ENCODE data around the gene XXYLT1.
"Not testable (repeated sequence)": the region's sequence is repeated elsewhere in the genome, so short reads cannot be mapped to it uniquely, and the experiment has no call there.

XXYLT1 gene

DNA sequence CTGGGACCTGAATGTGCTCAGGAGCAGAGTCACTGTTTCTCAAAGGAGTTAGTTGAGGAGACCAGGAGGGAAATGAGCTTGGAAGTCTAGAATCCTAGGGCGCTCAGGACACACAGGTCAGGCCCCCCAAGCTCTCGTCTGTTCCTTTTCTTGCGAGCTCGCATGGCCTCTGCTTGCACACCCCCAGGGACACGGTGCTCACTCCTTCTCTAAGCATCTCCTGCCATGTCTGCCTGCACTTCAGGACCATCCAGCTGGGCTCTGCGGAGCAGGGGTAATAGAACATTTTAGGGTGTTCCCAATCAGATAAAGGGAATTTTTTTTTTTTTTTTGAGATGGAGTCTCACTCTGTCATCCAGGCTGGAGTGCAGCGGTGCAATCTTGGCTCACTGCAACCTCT lies 213.2 kb downstream of the XXYLT1 start:
- no peak overlapping the region for H3K4me3 ChIP-seq (replicated peaks; ENCODE audit: low read depth, low read length)
- no peak for DNase-seq (ENCODE audit: extremely low read depth, low read depth)
- TF ChIP-seq, protein P1, sequence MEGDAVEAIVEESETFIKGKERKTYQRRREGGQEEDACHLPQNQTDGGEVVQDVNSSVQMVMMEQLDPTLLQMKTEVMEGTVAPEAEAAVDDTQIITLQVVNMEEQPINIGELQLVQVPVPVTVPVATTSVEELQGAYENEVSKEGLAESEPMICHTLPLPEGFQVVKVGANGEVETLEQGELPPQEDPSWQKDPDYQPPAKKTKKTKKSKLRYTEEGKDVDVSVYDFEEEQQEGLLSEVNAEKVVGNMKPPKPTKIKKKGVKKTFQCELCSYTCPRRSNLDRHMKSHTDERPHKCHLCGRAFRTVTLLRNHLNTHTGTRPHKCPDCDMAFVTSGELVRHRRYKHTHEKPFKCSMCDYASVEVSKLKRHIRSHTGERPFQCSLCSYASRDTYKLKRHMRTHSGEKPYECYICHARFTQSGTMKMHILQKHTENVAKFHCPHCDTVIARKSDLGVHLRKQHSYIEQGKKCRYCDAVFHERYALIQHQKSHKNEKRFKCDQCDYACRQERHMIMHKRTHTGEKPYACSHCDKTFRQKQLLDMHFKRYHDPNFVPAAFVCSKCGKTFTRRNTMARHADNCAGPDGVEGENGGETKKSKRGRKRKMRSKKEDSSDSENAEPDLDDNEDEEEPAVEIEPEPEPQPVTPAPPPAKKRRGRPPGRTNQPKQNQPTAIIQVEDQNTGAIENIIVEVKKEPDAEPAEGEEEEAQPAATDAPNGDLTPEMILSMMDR (IDR thresholded peaks at IDR 0.05; ENCODE audit: low read depth, low read length, missing control alignments): no peak

DNA sequence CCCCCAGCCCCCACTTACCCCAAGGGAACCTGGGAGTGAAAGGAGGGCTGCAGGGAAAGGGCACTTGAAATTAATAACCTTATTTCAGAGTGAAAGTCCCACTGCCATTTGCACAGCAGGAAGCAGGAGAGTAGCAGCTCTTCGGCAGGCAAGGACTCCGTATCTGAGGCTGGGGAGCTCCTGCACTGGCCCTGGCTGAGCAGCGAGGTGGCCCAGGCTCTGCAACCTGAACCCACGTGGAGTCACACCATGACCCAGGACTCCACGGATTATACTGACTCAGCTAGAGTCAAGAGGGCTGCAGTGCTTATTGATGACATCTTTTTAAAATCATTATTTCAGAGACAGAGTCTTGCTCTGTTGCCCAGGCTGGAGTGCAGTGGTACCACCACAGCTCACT lies 214.5 kb downstream of the XXYLT1 start:
- TF ChIP-seq, protein P1 (IDR thresholded peaks at IDR 0.05; ENCODE audit: low read depth, low read length, missing control alignments): no peak
- no peak overlapping the region for H3K4me3 ChIP-seq (replicated peaks; ENCODE audit: low read depth, low read length)
- DNase-seq (ENCODE audit: extremely low read depth, low read depth): no peak

DNA sequence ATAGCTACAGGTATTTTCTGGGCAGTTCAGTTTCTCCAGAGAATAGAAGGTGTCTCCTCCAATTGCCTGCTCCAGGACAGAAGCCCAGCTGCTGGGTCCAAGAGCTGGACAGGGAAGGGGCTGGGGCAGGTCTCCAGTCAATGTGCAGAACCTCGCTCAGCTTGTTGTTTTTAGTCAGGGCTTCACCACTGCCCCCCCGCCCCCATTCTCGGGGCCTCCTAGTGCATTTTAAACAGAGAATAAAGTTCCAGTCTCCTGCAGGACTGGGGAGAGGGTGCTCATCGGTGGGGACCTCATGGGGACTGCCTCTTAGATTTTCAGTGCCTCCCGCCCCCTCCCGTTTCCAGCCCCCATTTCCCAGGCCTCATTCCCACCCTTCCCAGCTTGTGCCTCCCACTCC lies 216.6 kb downstream of the XXYLT1 start:
- H3K4me3 ChIP-seq (replicated peaks; ENCODE audit: low read depth, low read length): no peak overlapping the region
- TF ChIP-seq, protein P1 (IDR thresholded peaks at IDR 0.05; ENCODE audit: low read depth, low read length, missing control alignments): no peak
- no peak for DNase-seq (ENCODE audit: extremely low read depth, low read depth)

DNA sequence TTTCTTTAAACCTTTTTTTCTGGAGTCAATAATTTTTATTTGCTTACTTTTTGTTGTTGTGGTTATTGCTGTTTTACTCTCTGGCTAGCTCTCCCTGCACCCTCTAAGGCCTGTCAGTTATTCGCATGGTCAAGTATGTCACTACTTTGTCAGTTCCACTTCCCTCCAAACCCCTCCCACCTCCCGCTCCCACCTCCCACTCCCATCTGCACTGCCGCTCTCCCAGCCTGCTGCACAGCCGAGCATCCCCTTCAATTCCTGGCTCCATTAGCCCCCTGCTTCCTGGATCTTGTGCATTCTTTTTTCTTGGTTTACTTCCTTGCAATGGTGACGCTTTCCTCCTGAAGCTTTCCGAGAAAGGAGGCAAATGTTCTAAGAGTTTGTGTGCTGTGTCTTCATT lies 218.0 kb downstream of the XXYLT1 start:
- no peak overlapping the region for H3K4me3 ChIP-seq (replicated peaks; ENCODE audit: low read depth, low read length)
- DNase-seq (ENCODE audit: extremely low read depth, low read depth): no peak
- TF ChIP-seq, protein P1 (IDR thresholded peaks at IDR 0.05; ENCODE audit: low read depth, low read length, missing control alignments): no peak

DNA sequence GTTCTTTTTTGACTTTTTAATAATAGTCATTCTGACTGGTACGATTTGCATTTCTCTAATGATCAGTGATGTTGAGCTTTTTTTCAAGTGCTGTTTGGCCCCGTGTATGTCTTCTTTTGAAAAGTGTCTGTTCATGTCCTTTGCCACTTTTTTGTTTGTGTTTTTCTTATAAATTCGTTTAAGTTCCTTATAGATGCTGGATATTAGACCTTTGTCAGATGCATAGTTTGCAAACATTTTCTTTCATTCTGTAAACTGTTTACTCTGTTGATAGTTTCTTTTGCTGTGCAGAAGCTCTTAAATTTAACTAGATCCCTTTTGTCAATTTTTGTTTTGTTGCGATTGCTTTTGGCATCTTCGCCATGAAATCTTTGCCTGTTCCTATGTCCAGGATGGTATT lies 220.7 kb downstream of the XXYLT1 start:
- not testable (repeated sequence) for DNase-seq (ENCODE audit: extremely low read depth, low read depth); H3K4me3 ChIP-seq (replicated peaks; ENCODE audit: low read depth, low read length)

DNA sequence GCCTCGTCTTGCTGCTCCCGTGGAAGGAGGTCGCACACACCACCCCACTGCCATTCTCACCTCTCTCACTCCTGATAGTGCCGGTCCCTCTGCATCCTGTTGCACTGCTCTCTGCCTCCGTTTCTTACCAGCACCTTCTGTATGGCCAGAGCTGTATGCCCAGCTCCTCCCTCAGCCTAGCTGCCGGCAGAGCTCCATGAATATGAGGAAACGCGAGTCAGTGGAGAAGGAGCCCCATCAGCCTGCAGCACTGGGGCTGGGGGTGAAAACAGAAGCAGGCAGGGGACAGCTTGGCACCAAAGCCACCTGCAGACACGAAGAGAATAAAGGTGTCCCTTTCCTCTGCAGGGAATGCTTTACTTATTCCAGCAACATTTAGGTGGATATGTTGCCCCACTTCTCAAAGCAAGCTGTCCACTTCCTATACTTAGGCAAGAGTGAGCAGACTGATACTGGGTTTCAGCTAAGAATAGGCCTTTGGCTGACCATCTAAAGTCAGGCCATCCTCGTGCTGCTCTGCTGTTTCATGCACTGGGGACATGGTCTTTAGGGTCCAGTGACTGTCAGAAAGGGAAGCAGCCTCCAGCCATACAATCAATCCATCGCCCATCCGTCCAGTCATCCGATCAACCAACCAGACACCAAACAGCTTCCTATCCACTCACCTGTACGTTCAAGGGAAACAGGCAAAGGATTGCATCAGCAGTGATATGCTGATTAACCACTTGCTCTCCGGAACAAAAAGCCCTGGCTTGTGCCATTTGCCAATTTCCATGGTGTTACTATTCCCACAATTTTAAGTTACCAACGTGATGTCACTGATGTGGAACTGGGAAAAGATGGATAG lies 222.7 kb downstream of the XXYLT1 start:
- TF ChIP-seq, protein P1 (IDR thresholded peaks at IDR 0.05; ENCODE audit: low read depth, low read length, missing control alignments): no peak
- no peak overlapping the region for H3K4me3 ChIP-seq (replicated peaks; ENCODE audit: low read depth, low read length)
- no peak for DNase-seq (ENCODE audit: extremely low read depth, low read depth)

DNA sequence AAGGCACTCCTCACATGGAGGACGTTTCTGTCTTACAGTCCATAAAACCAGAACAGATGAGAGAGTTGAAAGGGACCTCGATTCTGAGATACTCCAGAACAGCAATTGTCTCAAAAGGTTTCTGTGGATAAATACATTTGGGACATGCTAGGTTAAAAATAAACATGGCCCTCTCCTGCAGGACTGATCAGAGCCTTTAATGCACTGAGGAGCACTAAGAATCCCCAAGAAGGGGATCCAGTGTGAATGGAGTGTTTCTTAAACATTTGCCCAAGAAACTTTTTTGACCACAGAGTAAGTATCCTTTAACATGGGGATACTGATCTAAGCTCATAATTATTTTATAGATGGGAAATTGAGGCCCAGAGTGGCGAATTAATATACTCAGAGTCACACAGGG lies 223.4 kb downstream of the XXYLT1 start:
- DNase-seq (ENCODE audit: extremely low read depth, low read depth): no peak
- H3K4me3 ChIP-seq (replicated peaks; ENCODE audit: low read depth, low read length): no peak overlapping the region
- TF ChIP-seq, protein P1 (IDR thresholded peaks at IDR 0.05; ENCODE audit: low read depth, low read length, missing control alignments): no peak

Data from HFF-Myc (cell line).